NCI-H1105 (cell line): ENCODE results near the gene KRT33B.
"Not testable (repeated sequence)": the region's sequence is repeated elsewhere in the genome, so short reads cannot be mapped to it uniquely, and the experiment has no call there.

Source experiments
- DNase-seq: peaks from one replicate; lab custom pipeline; 2025; lab: John Stamatoyannopoulos, UW

KRT33B gene

DNA sequence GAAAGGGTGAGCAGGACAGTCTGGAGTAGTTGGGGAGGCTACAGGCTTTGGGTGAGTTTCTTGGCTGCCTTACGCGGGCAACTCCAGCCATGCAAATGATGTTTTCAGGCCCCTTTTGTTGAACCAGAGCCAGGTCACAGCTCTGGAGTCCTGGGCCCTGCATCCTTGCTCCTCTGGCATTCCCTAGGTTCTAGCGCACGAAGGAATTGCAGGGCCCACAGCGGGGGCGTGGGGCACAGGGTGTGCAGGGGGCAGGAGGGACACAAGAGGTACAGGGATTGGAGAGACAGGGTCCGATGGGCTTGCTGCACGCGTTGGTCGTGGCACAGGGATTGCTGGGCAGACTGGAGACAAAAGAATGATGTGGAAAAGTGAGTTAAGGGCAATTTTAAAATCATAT lies 24.2 kb upstream of the KRT33B start:
- DNase-seq: no peak

DNA sequence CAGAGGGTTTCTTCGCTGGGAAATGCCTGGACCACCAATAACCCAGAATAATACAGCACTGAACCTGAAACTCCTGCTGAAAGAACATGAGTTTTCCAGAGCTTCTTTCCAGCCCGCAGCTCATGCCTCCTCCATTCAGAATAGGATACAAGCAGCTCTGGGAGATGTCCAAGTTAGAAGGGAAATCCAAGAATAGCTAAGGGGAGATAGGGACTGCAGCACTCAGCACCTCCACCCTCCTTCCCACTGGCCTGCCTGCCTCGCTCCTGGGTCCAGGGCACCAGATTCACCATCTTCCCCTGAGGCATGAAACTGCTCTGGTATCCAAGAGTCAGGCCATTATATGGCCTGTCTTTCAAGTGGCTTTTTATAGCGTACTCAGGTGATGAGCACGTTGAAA lies 23.7 kb upstream of the KRT33B start:
- no peak for DNase-seq

DNA sequence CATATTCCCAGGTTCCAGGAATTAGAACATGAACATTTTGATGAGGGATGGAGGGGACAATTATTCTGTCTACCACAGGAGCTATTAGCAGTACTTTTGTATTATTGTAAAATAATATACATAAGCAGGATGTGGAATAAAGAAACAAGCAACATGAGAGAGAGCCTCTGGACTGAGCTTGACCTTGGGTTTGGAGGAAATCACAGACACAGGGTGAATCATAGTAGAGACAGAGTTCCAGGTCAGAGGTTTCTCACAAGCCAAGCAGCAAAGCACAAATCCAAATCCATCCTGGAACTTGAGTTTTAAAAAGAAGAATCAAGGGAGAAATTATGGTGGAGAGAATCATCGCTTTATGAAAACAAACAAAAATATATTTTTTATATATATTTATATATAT lies 22.7 kb upstream of the KRT33B start:
- no peak for DNase-seq

DNA sequence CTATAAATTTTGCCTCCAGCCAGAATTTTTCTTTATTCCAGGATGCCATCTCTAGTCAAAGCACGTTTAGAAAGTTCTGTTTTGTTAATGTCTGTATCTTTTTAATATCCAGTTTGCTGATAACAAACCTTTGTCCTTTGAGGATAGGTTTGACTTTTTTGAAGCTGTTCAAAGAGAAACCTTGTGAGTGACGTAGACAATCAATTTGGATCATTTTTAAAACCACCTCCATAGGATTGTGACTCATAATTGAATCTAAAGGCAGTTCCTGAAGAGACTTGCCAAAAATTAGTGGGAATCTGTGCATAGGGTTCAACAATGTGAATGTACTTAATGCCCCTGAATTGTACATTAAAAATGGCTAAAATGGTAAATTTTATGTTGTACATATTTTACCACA lies 21.9 kb upstream of the KRT33B start:
- DNase-seq: no peak

DNA sequence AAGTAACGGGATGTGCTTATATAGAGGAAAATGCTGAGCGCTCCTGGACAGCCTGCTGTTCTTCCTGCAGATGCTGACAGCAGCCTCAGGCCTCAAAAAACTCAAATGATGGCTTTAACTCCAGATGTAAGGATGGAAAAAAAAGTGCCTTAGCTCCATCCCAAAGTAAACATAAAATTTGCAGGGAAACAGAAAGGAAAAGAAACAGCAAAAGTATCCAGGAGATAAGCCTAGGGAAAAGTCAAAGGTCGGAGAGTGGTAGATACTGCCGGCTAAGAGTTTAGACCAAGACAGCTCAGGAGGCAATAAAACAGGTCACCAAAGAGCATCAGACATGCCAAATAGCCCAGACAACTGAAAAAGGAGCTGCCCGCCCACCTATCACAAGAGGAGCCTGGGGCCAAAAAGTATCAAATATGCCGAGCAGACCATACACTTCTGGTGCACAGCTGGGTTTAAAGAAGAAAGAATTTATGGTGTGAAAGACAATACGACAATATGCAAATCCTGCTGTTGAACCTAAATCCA lies 20.9 kb upstream of the KRT33B start:
- DNase-seq: no peak

DNA sequence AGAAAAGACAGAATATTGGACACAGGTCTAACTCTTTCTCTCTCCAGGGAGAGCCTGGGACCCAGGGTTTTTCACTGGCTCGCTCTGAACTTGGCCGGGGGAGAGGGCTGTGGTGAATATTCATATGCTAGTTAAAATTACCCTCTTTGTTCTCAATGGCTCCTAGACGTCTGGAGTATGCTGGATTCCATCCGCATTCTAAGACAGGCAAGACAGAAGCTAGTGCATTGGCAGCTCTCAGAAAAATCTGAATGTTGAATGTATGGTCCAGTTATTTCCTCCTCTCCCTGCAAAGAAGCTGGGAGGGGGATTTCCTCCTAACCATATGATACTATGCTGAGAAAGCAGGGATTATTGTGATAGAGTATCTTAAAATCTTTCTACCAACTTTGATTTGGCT lies 18.1 kb upstream of the KRT33B start:
- no peak for DNase-seq

DNA sequence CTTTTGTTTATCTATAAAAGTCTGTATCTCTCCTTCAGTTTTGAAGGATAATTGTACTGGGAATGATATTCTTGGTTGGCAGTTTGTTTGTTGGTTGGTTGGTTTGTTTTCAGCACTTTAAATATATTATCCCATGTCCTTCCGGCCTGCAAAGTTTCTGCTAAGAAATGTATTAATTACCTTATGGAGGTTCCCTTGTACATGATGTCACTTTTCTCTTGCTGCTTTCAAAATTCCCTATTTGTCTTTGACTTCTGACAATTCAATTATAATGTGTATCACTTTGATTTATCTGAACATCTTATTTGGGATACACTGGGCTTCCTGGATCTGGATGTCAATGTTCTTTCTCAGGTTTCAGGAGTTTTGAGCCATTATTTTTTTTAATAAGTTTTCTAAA lies 16.6 kb upstream of the KRT33B start:
- no peak for DNase-seq

DNA sequence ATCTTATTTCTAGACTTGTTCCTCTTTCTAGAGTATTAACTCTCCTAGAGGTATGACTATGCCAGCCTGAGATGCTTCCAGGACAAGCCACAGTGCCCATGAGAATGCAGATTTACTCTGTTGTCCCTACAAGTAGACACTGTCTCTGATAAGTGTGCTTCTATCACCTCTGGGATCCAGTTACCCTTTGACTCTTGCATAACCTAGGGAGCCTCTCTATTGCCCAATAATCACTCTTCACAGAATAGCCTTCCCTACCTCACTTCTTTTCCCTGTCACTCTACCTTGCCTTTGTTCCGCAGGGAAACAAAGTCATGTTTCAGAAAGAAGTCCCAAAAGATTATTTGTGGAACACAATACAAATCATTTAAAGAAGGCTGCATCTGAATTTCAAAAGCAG lies 14.1 kb upstream of the KRT33B start:
- DNase-seq: no peak

DNA sequence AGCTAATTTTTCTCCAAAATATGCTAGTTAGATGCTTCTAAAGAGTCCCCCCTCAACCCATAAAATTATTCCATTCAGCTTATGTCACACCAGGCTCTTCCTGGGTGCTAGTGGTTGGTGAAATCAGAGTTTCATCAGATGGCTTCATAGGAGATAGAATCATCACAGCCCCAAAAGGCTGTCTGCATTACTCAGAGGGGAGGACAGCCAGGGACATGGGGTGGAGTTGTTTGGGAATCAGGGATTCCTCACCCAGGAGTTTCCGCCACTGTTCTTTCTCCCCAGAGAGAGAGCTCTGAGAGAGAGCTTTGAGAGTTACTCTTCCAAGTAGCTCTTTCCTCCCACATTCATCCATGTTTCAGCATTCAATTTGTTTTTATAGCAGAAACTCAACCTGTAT lies 12.8 kb upstream of the KRT33B start:
- no peak for DNase-seq

DNA sequence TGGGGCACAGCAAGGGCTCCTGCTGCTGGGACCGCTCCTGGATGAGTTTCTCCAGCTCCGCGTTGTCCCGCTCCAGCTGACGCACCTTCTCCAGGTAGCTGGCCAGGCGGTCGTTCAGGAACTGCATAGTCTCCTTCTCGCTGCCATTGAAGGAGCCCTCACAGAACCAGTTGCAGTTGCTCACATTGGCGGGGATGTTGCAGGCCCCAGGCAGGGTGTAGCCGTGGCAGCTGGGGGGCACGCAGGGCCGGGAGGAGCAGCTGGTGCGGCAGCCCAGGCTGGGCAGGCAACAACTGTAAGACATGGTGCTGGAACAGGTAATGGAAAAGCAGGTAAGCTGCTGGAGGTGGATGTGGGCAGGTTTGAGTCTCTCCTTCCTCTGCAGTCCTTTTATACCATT lies 12.3 kb upstream of the KRT33B start, which contains the start of gene KRT34:
KRT34 (minus strand) TSS at position 364 of the 400 bp plus-strand sequence; CDS start at position 304, 60 bp downstream.
- DNase-seq: not testable (repeated sequence)

DNA sequence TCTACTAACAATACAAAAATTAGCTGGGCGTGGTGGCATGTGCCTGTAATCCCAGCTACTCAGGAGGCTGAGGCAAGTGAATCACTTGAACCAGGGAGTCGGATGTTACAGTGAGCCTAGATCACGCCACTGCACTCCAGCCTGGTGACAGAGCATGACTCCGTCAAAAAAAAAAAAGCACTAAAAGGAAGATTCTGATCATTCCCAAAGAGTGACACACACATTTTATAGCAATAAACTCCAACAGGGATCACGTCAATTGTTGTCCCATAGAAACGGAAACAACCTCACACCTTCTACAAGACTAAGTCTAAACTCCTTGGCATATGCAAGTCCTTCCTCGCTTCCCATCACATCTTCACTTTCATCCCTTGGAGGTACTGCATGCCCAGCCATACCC lies 10.5 kb upstream of the KRT33B start:
- DNase-seq: not testable (repeated sequence)

DNA sequence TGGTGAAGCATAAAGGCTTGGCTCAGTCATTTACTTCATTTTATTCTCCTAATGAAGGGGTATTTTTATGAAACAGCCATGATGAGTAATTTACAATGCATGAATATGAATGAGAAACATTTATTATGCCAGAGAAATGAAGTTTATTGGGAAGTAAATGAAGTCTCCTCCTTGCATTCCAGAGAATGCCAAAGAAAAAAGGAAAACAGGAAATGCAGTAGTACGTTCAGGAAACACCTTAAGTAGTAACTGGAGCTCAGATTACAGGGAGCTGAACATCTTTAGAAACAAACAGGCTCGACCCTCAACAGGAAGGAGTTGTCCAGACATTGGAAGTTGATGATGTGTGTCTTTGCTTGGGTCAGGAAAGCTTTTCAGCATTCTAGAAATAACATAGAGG lies 7.9 kb upstream of the KRT33B start:
- no peak for DNase-seq

DNA sequence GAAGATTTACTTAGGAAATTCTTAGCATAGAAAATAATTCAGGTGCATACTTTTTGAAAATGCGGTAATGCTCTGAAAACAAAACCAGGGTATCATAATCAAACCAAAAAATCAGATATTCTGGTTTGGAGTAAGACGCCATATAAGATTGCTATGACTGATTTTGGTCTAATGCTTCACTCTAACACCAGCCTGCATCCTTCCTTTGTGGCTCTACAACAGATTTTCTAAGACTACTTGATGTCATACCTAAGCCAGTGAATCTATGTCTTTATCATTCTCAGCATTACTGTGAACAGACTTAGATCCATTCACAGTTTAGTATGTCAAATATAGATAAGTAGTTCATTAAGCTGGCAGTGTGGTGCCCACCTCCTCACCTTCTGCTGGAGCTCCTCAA lies 590 bp downstream of the KRT33B start:
- DNase-seq: no peak

DNA sequence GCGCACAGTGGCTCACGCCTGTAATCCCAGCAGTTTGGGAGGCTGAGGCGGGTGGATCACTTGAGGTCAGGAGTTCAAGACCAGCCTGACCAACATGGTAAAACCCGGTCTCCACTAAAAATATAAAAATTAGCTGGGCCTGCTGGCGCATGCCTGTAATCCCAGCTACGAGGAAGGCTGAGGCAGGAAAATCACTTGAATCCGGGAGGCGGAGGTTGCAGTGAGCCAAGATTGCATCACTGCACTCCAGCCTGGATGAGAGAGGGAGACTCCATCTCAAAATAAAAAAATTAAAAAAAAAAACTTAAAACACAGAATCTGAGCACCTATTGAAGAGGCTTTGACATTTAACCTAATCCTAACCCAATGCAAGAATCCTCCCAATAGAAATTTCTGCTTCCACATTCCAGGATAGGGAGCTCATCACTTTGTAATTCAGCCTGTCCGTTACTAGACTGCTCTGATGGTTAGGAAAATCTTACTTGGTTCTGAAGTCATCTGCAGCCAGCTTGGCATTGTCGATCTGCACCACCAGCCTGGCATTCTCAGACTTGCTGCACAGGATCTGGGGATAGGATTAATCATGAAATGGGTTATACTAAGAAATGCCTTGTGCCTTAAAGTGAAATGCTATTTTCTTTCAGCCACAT lies 2.1 kb downstream of the KRT33B start:
- DNase-seq: no peak

DNA sequence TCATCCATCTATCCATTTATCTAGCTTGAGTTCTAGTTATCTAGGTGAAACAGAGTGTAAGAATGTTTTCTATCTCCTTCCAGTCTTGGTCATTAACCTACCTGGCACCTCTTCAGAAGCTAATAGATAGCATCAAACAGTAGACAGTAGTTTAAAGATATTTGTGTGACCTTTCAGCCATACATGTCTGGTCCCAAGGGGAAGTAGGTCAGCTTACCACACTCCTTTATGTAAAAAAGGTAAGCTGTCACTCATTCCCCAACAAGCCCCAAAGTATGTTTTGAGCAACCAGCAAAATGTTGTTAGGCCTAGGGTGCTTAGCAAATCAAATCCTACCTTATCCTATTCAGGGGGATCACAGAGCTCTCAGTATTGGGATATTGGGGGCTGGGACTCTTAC lies 3.5 kb downstream of the KRT33B start:
- DNase-seq: no peak

DNA sequence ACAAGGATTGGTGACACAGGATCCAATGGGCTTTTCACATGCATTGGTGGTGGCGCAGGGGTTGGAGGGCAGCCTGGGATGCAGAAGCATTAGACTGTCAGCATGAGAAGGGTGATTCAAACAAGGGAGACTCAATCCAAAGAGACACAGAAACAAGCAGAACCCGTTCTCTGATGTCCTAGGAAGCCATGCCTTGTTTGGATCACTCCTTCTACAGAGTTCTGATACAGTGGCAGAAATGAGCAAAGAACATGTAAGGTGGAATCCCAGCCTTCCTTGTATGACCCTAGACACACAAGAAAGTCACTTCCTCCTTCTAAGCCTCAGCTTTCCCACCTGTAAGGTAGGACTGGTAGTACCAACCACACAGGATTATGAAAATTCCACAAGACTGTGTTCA lies 5.7 kb downstream of the KRT33B start:
- DNase-seq: no peak

DNA sequence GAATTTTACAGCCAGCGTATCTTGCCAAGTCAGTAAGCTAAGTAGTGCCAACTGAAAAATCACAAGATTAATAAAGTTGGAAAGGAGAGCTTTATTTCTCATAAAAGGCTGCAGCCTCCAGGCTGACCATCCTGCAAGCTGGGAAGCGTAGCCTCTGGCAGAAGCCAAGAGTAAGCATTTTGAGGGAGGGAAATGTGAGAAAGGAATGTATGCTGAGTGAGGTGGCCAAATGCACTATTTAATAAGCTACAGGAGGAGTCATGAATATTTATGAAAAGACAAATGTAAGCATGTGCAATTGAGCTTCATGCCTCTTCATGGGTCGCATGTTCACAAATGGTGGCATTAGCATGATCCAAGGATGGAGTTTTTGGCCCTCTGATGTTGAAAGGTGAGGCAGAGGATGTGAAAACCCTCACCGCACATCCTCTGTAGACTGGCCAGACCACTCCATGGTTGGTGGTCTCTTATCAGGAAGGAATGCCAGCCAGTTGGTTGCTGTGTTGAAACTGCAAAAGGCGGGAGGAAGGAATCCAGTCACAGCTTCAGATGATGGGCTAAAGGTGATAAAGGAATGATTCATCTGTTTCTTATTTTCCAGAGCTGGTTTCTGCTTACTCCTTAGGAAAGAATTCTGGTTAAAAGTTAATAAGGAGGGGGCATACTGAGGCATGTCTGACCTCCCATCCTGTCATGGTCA lies 9.2 kb downstream of the KRT33B start:
- no peak for DNase-seq

DNA sequence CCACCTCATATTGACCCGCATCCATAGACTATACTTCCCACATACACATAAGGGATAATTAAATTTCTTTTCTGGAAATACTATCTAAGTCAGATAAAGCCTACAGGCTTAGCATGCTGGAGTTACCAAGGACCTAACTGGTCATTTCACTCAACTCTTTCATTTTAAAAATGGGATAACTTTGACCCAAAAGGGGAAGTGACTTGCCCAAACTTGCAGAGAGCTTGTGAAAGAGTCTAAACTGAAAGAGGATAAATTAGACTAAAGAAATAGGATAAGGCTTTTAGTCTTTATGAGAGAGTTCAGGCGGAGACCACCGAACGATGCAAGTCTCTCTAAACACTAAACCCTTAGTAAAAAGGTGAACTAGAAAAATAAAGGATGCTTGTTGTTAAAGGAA lies 15.1 kb downstream of the KRT33B start:
- DNase-seq: no peak

DNA sequence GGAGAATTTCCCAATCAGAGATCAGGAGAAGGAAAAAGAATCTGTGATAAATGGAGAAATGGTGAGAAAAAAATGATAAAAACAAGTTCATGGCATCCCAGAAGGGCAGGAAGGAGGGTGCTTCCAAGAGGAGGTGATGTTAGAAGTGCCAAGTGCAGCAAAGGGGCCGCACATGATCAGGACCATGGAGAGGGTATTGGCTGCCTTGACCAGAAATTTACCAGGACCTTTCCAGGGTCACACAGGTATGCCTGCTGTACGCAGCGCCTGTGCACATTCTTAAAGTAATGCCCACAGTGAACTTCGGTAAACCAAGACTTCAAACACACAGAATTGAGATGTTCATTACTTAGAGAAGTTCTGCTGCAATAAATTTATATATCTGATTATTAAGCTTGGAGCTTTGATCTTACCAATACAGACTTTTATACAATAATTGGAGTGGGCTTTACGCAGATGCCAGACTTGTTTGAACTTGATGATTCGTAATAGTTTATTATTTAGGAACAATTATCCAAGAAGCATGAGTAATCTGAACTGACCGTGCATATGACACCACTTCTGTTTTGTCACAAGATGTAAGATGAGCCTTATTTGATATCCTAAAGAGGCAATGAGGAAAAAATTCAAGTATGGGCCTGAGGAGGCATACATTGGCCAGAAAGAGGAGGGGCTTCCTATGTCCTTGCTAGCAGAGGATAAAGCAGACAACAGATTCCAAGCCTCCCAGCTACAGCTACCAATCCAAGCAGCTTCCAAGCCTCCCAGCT lies 16.8 kb downstream of the KRT33B start:
- peak; percentile 19 for DNase-seq

DNA sequence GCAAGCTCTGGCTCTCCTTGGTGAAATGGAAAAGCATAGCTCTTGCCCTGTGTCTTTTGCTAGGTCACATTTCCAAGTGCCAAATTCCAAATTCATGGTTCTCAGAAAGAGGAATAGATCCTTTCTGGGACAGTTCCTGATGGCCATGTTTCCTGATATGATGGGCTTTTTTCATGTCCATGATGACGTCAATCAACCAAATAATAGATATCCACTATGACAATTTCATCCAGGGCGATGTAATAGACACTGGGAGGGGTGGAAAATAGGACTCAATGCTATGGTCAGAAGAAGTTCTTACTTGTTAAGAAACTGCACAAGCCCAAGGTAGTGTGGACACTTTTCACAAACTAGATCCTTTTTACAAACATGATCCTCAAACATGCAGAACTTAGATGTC lies 18.4 kb downstream of the KRT33B start:
- no peak for DNase-seq

DNA sequence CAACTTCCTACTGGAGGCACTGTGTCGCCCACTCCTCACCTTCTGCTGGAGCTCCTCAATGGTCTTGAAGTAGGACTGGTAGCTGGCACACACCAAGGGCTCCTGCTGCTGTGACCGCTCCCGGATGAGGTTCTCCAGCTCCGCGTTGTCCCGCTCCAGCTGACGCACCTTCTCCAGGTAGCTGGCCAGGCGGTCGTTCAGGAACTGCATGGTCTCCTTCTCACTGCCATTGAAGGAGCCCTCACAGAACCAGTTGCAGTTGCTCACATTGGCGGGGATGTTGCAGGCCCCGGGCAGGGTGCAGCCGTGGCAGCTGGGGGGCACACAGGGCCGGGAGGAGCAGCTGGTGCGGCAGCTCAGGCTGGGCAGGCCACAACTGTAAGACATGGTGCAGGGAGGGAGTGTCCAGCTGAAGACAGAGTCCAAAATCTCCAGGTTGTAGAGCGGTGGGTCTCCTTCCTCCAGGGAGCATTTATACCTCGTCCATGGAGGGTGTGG lies 19.2 kb downstream of the KRT33B start, which contains the start of gene KRT33A:
KRT33A (minus strand) TSS at position 448 of the 498 bp plus-strand sequence; CDS start at position 387, 61 bp downstream.
- not testable (repeated sequence) for DNase-seq
